ENCODE data around the gene NLRC3. TPM values are rescaled to one million over a fixed set of nuclear protein-coding genes. Genes with fewer than 3 reads are reported as not detected.

Gene NLRC3
- total RNA-seq, 1 experiment from 2014 or later = 22.4 TPM

- DNase-seq = no peak
- Histone ChIP-seq H3K4me3 (ENCODE audit: low read length) (no peak overlapping the region), H3K4me1 (ENCODE audit: low read length) (no peaks in the 10 kb centered on the region), H2AFZ (ENCODE audit: low read length) (no peak overlapping the region), H3K9me2 (replicated peaks; ENCODE audit: insufficient read depth, low read length) (0 out of 2 replicates have a peak, but pooled peaks cover 6% of the 10 kb centered on the region), H4K20me1 (ENCODE audit: insufficient read depth, low read depth, low read length) (no peaks in the 10 kb centered on the region), H3K9ac (ENCODE audit: low read length) (no peak overlapping the region), H3K36me3 (ENCODE audit: insufficient read depth, low read length) (peaks cover 15% of the 10 kb centered on the region), H3K4me2 (ENCODE audit: low read depth, low read length, poor library complexity, severe bottlenecking) (no peak overlapping the region), H3K27me3 (ENCODE audit: low read length) (no peaks in the 10 kb centered on the region), H3K27ac (ENCODE audit: low read length) (no peak overlapping the region), H3K79me2 (ENCODE audit: low read length) (no peaks in the 10 kb centered on the region), H3K9me3 (ENCODE audit: low read length) (no peaks in the 10 kb centered on the region)
These were observed 30.1 kb downstream of the NLRC3 start for GRCh38 chr16:3546986-3547682.

GRCh38 chr16:3542601-3543373 is 34.4 kb downstream of the NLRC3 start:
- Histone ChIP-seq H3K4me2 (ENCODE audit: low read depth, low read length, poor library complexity, severe bottlenecking) (no peak overlapping the region), H3K36me3 (ENCODE audit: insufficient read depth, low read length) (peaks cover 14% of the 10 kb centered on the region)

GRCh38 chr16:3541527-3542155 is 35.6 kb downstream of the NLRC3 start:
- Histone ChIP-seq H3K27ac (ENCODE audit: low read length) (no peak overlapping the region), H3K27me3 (ENCODE audit: low read length) (no peaks in the 10 kb centered on the region), H4K20me1 (ENCODE audit: insufficient read depth, low read depth, low read length) (no peaks in the 10 kb centered on the region), H3K36me3 (ENCODE audit: insufficient read depth, low read length) (peaks cover 14% of the 10 kb centered on the region), H3K4me1 (ENCODE audit: low read length) (peaks cover 5% of the 10 kb centered on the region), H3K4me2 (ENCODE audit: low read depth, low read length, poor library complexity, severe bottlenecking) (no peak overlapping the region), H3K4me3 (ENCODE audit: low read length) (no peak overlapping the region), H3K9me2 (replicated peaks; ENCODE audit: insufficient read depth, low read length) (no peaks in the 10 kb centered on the region), H3K9me3 (ENCODE audit: low read length) (no peaks in the 10 kb centered on the region), H3K9ac (ENCODE audit: low read length) (no peak overlapping the region), H3K79me2 (ENCODE audit: low read length) (no peaks in the 10 kb centered on the region), H2AFZ (ENCODE audit: low read length) (no peak overlapping the region)
- no peak for DNase-seq

More at GRCh38 chr16:3542601-3543373, 34.4 kb downstream of the NLRC3 start:
- H2AFZ ChIP-seq (ENCODE audit: low read length) = no peak overlapping the region
- no peak for DNase-seq
- H3K9me3 ChIP-seq (ENCODE audit: low read length) = no peaks in the 10 kb centered on the region
- H3K9ac ChIP-seq (ENCODE audit: low read length) = no peak overlapping the region
- no peaks in the 10 kb centered on the region for H4K20me1 ChIP-seq (ENCODE audit: insufficient read depth, low read depth, low read length)
- H3K27me3 ChIP-seq (ENCODE audit: low read length) = no peaks in the 10 kb centered on the region
- H3K79me2 ChIP-seq (ENCODE audit: low read length) = no peaks in the 10 kb centered on the region
- no peak overlapping the region for H3K27ac ChIP-seq (ENCODE audit: low read length)
- H3K9me2 ChIP-seq (replicated peaks; ENCODE audit: insufficient read depth, low read length) = no peaks in the 10 kb centered on the region
- no peak overlapping the region for H3K4me3 ChIP-seq (ENCODE audit: low read length)
- H3K4me1 ChIP-seq (ENCODE audit: low read length) = no peaks in the 10 kb centered on the region

GRCh38 chr16:3538222-3538621 is 39.0 kb downstream of the NLRC3 start:
- DNase-seq = no peak
- Histone ChIP-seq H3K36me3 (ENCODE audit: insufficient read depth, low read length) (peaks cover 14% of the 10 kb centered on the region), H3K79me2 (ENCODE audit: low read length) (no peaks in the 10 kb centered on the region), H4K20me1 (ENCODE audit: insufficient read depth, low read depth, low read length) (no peaks in the 10 kb centered on the region), H3K9me2 (replicated peaks; ENCODE audit: insufficient read depth, low read length) (no peaks in the 10 kb centered on the region), H3K4me2 (ENCODE audit: low read depth, low read length, poor library complexity, severe bottlenecking) (no peak overlapping the region), H3K4me3 (ENCODE audit: low read length) (no peak overlapping the region), H3K9ac (ENCODE audit: low read length) (no peak overlapping the region), H3K27ac (ENCODE audit: low read length) (no peak overlapping the region), H3K4me1 (ENCODE audit: low read length) (peaks cover 13% of the 10 kb centered on the region), H3K27me3 (ENCODE audit: low read length) (no peaks in the 10 kb centered on the region), H3K9me3 (ENCODE audit: low read length) (no peaks in the 10 kb centered on the region), H2AFZ (ENCODE audit: low read length) (no peak overlapping the region)

- H3K27me3 ChIP-seq (ENCODE audit: low read length) = no peaks in the 10 kb centered on the region
- no peak overlapping the region for H3K9ac ChIP-seq (ENCODE audit: low read length)
- H3K4me1 ChIP-seq (ENCODE audit: low read length) = peaks cover 13% of the 10 kb centered on the region
- H3K9me3 ChIP-seq (ENCODE audit: low read length) = no peaks in the 10 kb centered on the region
- H3K4me2 ChIP-seq (ENCODE audit: low read depth, low read length, poor library complexity, severe bottlenecking) = peak overlapping the region; percentile 34
- peak overlapping the region; percentile 68 for H3K27ac ChIP-seq (ENCODE audit: low read length)
- H2AFZ ChIP-seq (ENCODE audit: low read length) = no peak overlapping the region
- H4K20me1 ChIP-seq (ENCODE audit: insufficient read depth, low read depth, low read length) = no peaks in the 10 kb centered on the region
- H3K4me3 ChIP-seq (ENCODE audit: low read length) = no peak overlapping the region
- H3K9me2 ChIP-seq (replicated peaks; ENCODE audit: insufficient read depth, low read length) = no peaks in the 10 kb centered on the region
- H3K36me3 ChIP-seq (ENCODE audit: insufficient read depth, low read length) = peaks cover 9% of the 10 kb centered on the region
- no peak for DNase-seq
- no peaks in the 10 kb centered on the region for H3K79me2 ChIP-seq (ENCODE audit: low read length)
These were observed 40.4 kb downstream of the NLRC3 start for GRCh38 chr16:3536851-3537250.

GRCh38 chr16:3536271-3536731 is 40.9 kb downstream of the NLRC3 start:
- Histone ChIP-seq H3K9me2 (replicated peaks; ENCODE audit: insufficient read depth, low read length) (no peaks in the 10 kb centered on the region), H3K4me3 (ENCODE audit: low read length) (no peak overlapping the region), H3K9me3 (ENCODE audit: low read length) (no peaks in the 10 kb centered on the region), H3K27me3 (ENCODE audit: low read length) (no peaks in the 10 kb centered on the region), H3K4me2 (ENCODE audit: low read depth, low read length, poor library complexity, severe bottlenecking) (peak overlapping the region; percentile 34), H4K20me1 (ENCODE audit: insufficient read depth, low read depth, low read length) (no peaks in the 10 kb centered on the region), H3K4me1 (ENCODE audit: low read length) (peaks cover 13% of the 10 kb centered on the region), H3K36me3 (ENCODE audit: insufficient read depth, low read length) (peaks cover 6% of the 10 kb centered on the region), H2AFZ (ENCODE audit: low read length) (no peak overlapping the region), H3K79me2 (ENCODE audit: low read length) (no peaks in the 10 kb centered on the region), H3K9ac (ENCODE audit: low read length) (no peak overlapping the region), H3K27ac (ENCODE audit: low read length) (peak overlapping the region; percentile 68)
- no peak for DNase-seq

- Histone ChIP-seq H3K9ac (ENCODE audit: low read length) (no peak overlapping the region), H2AFZ (ENCODE audit: low read length) (no peak overlapping the region), H3K4me1 (ENCODE audit: low read length) (peaks cover 13% of the 10 kb centered on the region), H3K4me3 (ENCODE audit: low read length) (no peak overlapping the region), H3K9me3 (ENCODE audit: low read length) (no peaks in the 10 kb centered on the region), H3K27ac (ENCODE audit: low read length) (no peak overlapping the region), H3K79me2 (ENCODE audit: low read length) (no peaks in the 10 kb centered on the region), H3K36me3 (ENCODE audit: insufficient read depth, low read length) (no peaks in the 10 kb centered on the region; the same call in 1 of the 2 replicates), H3K27me3 (ENCODE audit: low read length) (no peaks in the 10 kb centered on the region), H3K4me2 (ENCODE audit: low read depth, low read length, poor library complexity, severe bottlenecking) (no peak overlapping the region), H4K20me1 (ENCODE audit: insufficient read depth, low read depth, low read length) (no peaks in the 10 kb centered on the region), H3K9me2 (replicated peaks; ENCODE audit: insufficient read depth, low read length) (no peaks in the 10 kb centered on the region)
- DNase-seq = no peak
These were observed 43.1 kb downstream of the NLRC3 start for GRCh38 chr16:3534126-3534525.

- DNase-seq = no peak
- H3K79me2 ChIP-seq (ENCODE audit: low read length) = no peaks in the 10 kb centered on the region
- H3K4me2 ChIP-seq (ENCODE audit: low read depth, low read length, poor library complexity, severe bottlenecking) = no peak overlapping the region
These were observed 44.5 kb downstream of the NLRC3 start for GRCh38 chr16:3532741-3533140.

More at GRCh38 chr16:3532741-3533140, 44.5 kb downstream of the NLRC3 start:
- Histone ChIP-seq H4K20me1 (ENCODE audit: insufficient read depth, low read depth, low read length) (no peaks in the 10 kb centered on the region), H3K4me3 (ENCODE audit: low read length) (no peak overlapping the region), H3K36me3 (ENCODE audit: insufficient read depth, low read length) (peaks cover 8% of the 10 kb centered on the region; the same call in 1 of the 2 replicates), H2AFZ (ENCODE audit: low read length) (no peak overlapping the region), H3K9ac (ENCODE audit: low read length) (no peak overlapping the region), H3K9me2 (replicated peaks; ENCODE audit: insufficient read depth, low read length) (no peaks in the 10 kb centered on the region), H3K27ac (ENCODE audit: low read length) (no peak overlapping the region), H3K4me1 (ENCODE audit: low read length) (peaks cover 13% of the 10 kb centered on the region), H3K9me3 (ENCODE audit: low read length) (no peaks in the 10 kb centered on the region), H3K27me3 (ENCODE audit: low read length) (no peaks in the 10 kb centered on the region)

All from Karpas-422 (cell line).